Skin epidermis (tissue), 12 donors: ENCODE data around the gene NUTM2D.
"Not testable (repeated sequence)": the region's sequence is repeated elsewhere in the genome, so short reads cannot be mapped to it uniquely, and the experiment has no call there.

Experiments used
- H3K27ac ChIP-seq, 21 experiments: fragments of 200-600 bp; sonication (generic) in 11 of 21; one replicate each; pipeline ENCODE4 v1.5.0; 2020; ENCODE audit warnings: mild to moderate bottlenecking in 3 of 21, inconsistent platforms in 2 of 21, moderate library complexity in 2 of 21
- H3K4me3 ChIP-seq, 7 experiments: fragments of 200-600 bp; sonication (generic) in 2 of 7; one replicate each; pipeline ENCODE4 v1.5.0; 2020; ENCODE audit warnings: inconsistent platforms in 2 of 7, mild to moderate bottlenecking in 2 of 7, moderate library complexity in 1 of 7

The NUTM2D gene

GRCh38 chr10:87358159-87358558 is 615 bp downstream of the NUTM2D start:
- H3K27ac ChIP-seq, H3K4me3 ChIP-seq: not testable (repeated sequence)

GRCh38 chr10:87369514-87370112 is 12.1 kb downstream of the NUTM2D start:
- not testable (repeated sequence) for H3K4me3 ChIP-seq, H3K27ac ChIP-seq

DNA sequence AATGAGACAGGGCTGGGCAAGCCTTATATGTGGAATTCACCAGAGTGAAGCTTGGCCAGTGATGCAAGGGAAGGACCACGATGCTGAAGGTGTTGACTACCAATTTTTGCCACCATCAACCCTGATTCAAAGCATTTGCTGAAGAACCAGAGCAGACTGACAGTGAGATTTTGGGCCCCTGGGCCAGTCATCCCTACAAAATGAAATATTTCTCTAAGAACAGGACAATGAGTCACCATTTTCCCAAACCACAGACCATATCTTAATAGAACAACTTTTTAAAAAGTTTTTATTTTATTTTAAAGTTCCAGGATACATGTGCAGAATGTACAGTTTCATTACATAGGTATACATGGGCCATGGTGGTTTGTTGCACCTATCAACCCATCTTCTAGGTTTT is 16.5 kb downstream of the NUTM2D start:
- H3K4me3 ChIP-seq, H3K27ac ChIP-seq: not testable (repeated sequence)

DNA sequence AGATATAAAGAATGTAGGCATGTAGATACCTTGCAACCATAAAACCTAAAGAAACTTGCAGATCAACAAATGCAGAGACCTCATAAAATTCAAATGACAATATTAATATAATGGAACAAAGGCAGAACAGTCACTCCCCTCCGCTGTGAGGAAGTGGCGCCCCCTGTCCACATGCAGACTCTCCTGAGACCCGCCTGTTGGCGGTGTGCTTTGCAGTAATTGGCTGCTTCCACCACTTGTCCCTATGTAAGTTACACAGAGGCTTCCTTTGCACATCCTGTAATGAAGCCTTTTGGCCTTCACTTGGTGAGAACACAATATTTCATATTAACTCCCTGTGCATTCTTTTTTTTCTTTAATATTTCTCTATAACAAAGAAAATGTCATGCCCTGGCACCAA is 21.6 kb downstream of the NUTM2D start:
- H3K27ac ChIP-seq, H3K4me3 ChIP-seq: not testable (repeated sequence)

DNA sequence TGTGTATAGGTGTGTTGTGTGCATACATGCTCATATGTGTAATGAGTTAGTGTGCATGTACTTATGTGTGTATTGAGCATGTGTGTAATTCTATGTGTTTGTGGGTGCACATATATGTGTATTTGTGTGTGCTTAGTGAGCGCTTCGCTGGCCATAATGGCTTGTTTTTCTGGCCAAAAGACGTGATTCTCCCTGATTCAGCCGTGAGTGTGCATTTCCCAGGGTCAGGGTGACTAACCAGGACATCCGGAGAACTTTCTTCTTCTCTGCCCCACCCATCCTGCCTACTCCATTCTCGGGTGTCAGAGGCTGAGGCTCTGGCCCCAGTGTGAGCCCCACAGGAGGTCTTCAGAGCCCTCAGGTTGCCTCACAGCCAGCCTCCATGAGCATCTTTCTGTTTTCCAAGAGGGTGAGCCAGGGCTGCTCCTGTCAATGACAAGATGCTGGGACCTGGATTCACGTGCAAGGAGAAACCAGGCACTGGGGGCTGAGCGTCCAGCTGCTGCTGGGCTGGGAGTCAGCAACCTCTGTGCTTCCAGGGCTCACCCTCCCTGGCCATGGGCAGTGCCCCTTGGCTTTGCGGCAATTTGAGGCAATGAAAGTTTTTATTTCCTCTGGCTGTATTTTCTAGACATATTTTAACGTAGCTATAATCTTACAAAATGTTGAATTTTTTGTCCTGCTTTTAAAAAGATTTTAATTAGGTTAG is 25.8 kb downstream of the NUTM2D start:
- H3K27ac ChIP-seq, H3K4me3 ChIP-seq: not testable (repeated sequence)

- not testable (repeated sequence) for H3K4me3 ChIP-seq, H3K27ac ChIP-seq
These were observed 26.7 kb downstream of the NUTM2D start for GRCh38 chr10:87384283-87384682.

DNA sequence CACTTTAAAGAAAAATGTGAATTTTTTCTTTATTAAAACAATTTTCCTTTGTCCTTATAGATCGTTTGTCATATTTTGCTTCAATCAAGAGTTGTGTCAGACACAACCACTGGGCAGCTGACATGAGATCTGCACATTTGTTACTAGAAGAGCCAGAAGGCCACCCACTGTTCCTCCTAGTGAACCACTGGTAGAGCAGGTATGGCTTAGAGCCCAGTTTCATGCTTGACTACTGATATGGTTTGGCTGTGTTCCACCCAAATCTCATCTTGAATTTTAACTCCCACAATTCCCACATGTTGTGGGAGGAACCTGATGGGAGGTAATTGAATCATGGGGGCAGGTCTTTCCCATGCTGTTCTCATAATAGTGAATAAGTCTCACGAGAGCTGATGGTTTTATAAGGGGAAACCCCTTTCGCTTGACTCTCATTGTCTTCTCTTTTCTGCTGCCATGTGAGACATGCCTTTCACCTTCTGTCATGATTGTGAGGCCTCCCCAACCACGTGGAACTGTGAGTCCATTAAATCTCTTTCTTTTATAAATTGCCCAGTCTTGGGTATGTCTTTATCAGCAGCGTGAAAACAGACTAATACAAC is 28.3 kb downstream of the NUTM2D start:
- H3K27ac ChIP-seq, H3K4me3 ChIP-seq: not testable (repeated sequence)

- not testable (repeated sequence) for H3K4me3 ChIP-seq, H3K27ac ChIP-seq
These were observed 33.8 kb downstream of the NUTM2D start for GRCh38 chr10:87391360-87391759.

- not testable (repeated sequence) for H3K27ac ChIP-seq, H3K4me3 ChIP-seq
These were observed 38.7 kb downstream of the NUTM2D start for GRCh38 chr10:87396206-87396605.

- not testable (repeated sequence) for H3K4me3 ChIP-seq, H3K27ac ChIP-seq
These were observed 40.9 kb downstream of the NUTM2D start for GRCh38 chr10:87398436-87398835.

DNA sequence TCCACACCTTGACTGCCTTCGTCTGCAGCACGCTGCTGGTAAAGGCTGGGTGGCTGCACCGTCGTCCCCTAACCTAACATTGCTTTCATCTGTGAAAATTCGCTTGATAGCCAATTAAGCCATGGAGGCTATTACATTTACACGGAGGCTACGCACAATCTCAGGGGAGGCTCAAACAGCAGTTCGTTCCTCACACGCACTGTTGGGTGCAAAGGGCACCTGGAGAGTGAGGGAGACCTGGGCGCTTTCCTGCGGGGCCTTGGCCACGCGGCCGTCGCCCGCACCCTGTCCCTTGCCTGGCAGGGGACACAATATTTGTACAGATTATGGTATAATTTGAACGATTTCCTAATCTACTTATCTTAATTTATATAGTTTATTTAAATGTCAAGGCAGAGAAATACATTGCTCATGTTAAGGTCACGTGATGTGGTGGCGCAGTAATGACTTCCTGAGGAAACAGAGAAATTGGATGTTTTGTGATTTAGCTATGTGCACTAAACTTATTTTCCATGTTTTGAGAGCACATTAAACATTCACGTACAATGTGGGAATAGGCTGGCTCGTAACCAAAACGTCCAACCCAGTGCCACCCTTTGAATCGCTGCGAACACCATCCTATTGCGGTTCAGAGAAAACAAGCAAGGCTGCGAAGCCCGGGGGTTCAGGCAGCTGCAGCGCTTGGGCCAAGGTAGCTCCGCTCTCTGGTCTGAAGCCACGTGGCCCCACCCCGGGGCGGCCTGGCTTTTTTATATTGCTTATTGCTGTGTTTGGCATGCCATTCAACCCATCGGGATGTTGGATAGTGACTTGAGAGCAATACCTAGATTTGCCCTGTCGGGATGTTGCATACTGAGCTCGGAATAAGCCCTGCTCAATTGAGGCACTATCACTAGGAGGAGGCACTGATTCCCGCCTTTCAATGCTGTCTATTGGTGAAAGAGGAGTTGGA is 50.2 kb downstream of the NUTM2D start:
- H3K4me3 ChIP-seq, result not testable (repeated sequence)

DNA sequence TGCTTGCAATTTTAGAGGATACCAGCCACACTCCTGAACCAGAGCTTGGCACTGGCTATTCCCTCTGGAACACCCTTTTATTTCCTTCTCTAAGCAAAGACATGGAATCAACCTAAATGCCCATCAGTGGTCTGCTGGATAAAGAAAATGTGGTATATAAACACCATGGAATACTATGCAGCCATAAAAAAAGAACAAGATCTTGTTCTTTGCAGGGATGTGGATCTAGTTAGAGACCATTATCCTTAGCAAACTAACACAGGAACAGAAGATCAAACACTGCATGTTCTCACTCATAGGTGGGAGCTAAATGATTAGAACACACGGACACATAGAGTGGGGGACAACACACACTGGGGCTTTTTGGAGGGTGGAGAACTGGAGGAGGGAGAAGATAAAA is 56.4 kb downstream of the NUTM2D start:
- H3K4me3 ChIP-seq, H3K27ac ChIP-seq: not testable (repeated sequence)

More for the DNA sequence above, 50.2 kb downstream of the NUTM2D start:
- not testable (repeated sequence) for H3K27ac ChIP-seq
